ENCODE measurements around the gene STK32B.

GRCh38 chr4:5541169-5541568, 489.9 kb downstream of the STK32B start:
- TF ChIP-seq, protein P1, sequence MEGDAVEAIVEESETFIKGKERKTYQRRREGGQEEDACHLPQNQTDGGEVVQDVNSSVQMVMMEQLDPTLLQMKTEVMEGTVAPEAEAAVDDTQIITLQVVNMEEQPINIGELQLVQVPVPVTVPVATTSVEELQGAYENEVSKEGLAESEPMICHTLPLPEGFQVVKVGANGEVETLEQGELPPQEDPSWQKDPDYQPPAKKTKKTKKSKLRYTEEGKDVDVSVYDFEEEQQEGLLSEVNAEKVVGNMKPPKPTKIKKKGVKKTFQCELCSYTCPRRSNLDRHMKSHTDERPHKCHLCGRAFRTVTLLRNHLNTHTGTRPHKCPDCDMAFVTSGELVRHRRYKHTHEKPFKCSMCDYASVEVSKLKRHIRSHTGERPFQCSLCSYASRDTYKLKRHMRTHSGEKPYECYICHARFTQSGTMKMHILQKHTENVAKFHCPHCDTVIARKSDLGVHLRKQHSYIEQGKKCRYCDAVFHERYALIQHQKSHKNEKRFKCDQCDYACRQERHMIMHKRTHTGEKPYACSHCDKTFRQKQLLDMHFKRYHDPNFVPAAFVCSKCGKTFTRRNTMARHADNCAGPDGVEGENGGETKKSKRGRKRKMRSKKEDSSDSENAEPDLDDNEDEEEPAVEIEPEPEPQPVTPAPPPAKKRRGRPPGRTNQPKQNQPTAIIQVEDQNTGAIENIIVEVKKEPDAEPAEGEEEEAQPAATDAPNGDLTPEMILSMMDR (tag by site-specific recombination; IDR thresholded peaks at IDR 0.05): no peak
- TF ChIP-seq ZNF10 (tag by site-specific recombination; IDR thresholded peaks at IDR 0.05): no peak
- TF ChIP-seq KLF16 (tag by site-specific recombination; IDR thresholded peaks at IDR 0.05): no peak
- TF ChIP-seq ZNF16 (tag by site-specific recombination; IDR thresholded peaks at IDR 0.05; ENCODE audit: low read depth): no peak
- no peak for TF ChIP-seq REST (tag by site-specific recombination; IDR thresholded peaks at IDR 0.05)

All from HEK293 (cell line).